ENCODE measurements around the gene SYNDIG1L.

DNA sequence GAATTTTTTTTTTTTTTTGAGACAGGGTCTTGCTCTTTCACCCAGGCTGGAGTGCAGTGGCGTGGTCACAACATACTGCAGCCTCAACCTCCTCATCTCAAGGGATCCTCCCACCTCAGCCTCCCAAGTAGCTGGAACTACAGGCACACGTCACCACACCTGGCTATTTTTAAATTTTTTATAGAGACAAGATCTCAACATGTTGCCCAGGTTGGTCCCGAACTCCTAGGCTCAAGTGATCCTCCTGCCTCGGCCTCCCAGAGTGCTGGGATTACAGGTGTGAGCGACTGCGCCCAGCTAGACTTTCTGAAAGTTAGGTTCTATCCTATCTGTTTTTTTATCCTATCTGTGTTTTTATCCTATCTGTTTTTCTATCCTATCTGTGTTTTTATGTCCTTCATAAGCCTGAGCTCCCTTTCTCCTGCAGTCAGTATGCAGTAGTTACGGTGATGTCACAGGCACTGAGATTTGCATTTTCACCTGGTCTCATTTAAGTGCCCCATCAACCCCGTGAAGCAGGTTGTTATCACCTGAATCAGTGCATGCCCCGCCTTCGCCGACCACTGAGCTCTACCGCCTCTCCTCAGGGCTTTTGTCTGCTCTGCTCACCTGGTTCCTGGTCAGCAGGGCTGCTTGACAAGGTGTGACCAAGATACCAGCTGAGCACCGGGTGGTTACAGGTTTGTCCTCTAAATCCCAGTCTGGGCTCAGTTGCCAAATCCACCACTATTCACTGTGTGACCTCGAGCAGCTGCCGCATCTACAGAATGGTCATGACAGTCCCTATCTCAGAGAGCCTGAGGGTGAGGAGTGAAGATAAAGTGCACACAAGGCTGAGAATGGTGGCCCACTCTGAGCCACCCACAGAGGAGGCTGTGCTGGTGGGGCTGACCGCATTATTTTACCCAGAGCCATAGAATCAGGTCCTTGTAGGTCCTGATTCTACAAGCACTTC, 33.1 kb downstream of the SYNDIG1L start:
- no peak for TF ChIP-seq HNRNPK (IDR thresholded peaks at IDR 0.05; ENCODE audit: low read depth, low read length, poor library complexity, severe bottlenecking)
- TF ChIP-seq ZNF672 (CRISPR knock-in tag; IDR thresholded peaks at IDR 0.05): no peak
- TF ChIP-seq MIER3 (CRISPR knock-in tag; IDR thresholded peaks at IDR 0.05; ENCODE audit: borderline replicate concordance): no peak
- no peak for TF ChIP-seq CEBPG (CRISPR knock-in tag; IDR thresholded peaks at IDR 0.05)
- TF ChIP-seq ARID2 (CRISPR knock-in tag; IDR thresholded peaks at IDR 0.05; ENCODE audit: borderline replicate concordance): no peak
- TF ChIP-seq PHF8 (CRISPR knock-in tag; IDR thresholded peaks at IDR 0.05): no peak
- TF ChIP-seq, protein P1, sequence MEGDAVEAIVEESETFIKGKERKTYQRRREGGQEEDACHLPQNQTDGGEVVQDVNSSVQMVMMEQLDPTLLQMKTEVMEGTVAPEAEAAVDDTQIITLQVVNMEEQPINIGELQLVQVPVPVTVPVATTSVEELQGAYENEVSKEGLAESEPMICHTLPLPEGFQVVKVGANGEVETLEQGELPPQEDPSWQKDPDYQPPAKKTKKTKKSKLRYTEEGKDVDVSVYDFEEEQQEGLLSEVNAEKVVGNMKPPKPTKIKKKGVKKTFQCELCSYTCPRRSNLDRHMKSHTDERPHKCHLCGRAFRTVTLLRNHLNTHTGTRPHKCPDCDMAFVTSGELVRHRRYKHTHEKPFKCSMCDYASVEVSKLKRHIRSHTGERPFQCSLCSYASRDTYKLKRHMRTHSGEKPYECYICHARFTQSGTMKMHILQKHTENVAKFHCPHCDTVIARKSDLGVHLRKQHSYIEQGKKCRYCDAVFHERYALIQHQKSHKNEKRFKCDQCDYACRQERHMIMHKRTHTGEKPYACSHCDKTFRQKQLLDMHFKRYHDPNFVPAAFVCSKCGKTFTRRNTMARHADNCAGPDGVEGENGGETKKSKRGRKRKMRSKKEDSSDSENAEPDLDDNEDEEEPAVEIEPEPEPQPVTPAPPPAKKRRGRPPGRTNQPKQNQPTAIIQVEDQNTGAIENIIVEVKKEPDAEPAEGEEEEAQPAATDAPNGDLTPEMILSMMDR (CRISPR knock-in tag; IDR thresholded peaks at IDR 0.05): no peak
- no peak for TF ChIP-seq ATF3 (CRISPR knock-in tag; IDR thresholded peaks at IDR 0.05)
- TF ChIP-seq, protein P2, sequence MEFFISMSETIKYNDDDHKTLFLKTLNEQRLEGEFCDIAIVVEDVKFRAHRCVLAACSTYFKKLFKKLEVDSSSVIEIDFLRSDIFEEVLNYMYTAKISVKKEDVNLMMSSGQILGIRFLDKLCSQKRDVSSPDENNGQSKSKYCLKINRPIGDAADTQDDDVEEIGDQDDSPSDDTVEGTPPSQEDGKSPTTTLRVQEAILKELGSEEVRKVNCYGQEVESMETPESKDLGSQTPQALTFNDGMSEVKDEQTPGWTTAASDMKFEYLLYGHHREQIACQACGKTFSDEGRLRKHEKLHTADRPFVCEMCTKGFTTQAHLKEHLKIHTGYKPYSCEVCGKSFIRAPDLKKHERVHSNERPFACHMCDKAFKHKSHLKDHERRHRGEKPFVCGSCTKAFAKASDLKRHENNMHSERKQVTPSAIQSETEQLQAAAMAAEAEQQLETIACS (CRISPR knock-in tag; IDR thresholded peaks at IDR 0.05): no peak
- no peak for TF ChIP-seq ZNF614 (CRISPR knock-in tag; IDR thresholded peaks at IDR 0.05; ENCODE audit: borderline replicate concordance)
- TF ChIP-seq NR2C2 (CRISPR knock-in tag; IDR thresholded peaks at IDR 0.05; ENCODE audit: borderline replicate concordance): no peak
- no peak for TF ChIP-seq NFRKB (IDR thresholded peaks at IDR 0.05)
- TF ChIP-seq DR1 (CRISPR knock-in tag; IDR thresholded peaks at IDR 0.05): no peak
